Measurements from ENCODE around the gene FAM20A.

FAM20A gene

GRCh38 chr17:68509141-68510057 lies 91.8 kb downstream of the FAM20A start:
- TF ChIP-seq CTCF (IDR thresholded peaks at IDR 0.05; ENCODE audit: borderline replicate concordance, control extremely low read depth, extremely low read depth, insufficient read depth, missing control alignments) = no peak
- DNase-seq (ENCODE audit: low spot score) = no peak
- in situ Hi-C loops (cut with MboI; ENCODE audit: low sequenced_read_pairs, unreplicated experiment) = no loop called here

- no peak for TF ChIP-seq CTCF (IDR thresholded peaks at IDR 0.05; ENCODE audit: borderline replicate concordance, control extremely low read depth, extremely low read depth, insufficient read depth, missing control alignments)
- in situ Hi-C loops (cut with MboI; ENCODE audit: low sequenced_read_pairs, unreplicated experiment) = no loop called here
Observed at GRCh38 chr17:68507576-68507975, 93.6 kb downstream of the FAM20A start.

GRCh38 chr17:68505951-68506350 lies 95.2 kb downstream of the FAM20A start:
- in situ Hi-C loops (cut with MboI; ENCODE audit: low sequenced_read_pairs, unreplicated experiment) = no loop called here
- TF ChIP-seq CTCF (IDR thresholded peaks at IDR 0.05; ENCODE audit: borderline replicate concordance, control extremely low read depth, extremely low read depth, insufficient read depth, missing control alignments) = no peak
- no peak for DNase-seq (ENCODE audit: low spot score)

More at GRCh38 chr17:68507576-68507975, 93.6 kb downstream of the FAM20A start:
- DNase-seq (ENCODE audit: low spot score) = no peak

- in situ Hi-C loops (cut with MboI; ENCODE audit: low sequenced_read_pairs, unreplicated experiment) = no loop called here
- DNase-seq (ENCODE audit: low spot score) = no peak
- no peak for TF ChIP-seq CTCF (IDR thresholded peaks at IDR 0.05; ENCODE audit: borderline replicate concordance, control extremely low read depth, extremely low read depth, insufficient read depth, missing control alignments)
Observed at GRCh38 chr17:68501074-68501473, 100.1 kb downstream of the FAM20A start.

- DNase-seq (ENCODE audit: low spot score) = no peak
- no peak for TF ChIP-seq CTCF (IDR thresholded peaks at IDR 0.05; ENCODE audit: borderline replicate concordance, control extremely low read depth, extremely low read depth, insufficient read depth, missing control alignments)
- in situ Hi-C loops (cut with MboI; ENCODE audit: low sequenced_read_pairs, unreplicated experiment) = no loop called here
Observed at GRCh38 chr17:68499587-68499986, 101.6 kb downstream of the FAM20A start.

- TF ChIP-seq CTCF (IDR thresholded peaks at IDR 0.05; ENCODE audit: borderline replicate concordance, control extremely low read depth, extremely low read depth, insufficient read depth, missing control alignments) = no peak
- in situ Hi-C loops (cut with MboI; ENCODE audit: low sequenced_read_pairs, unreplicated experiment) = no loop called here
- no peak for DNase-seq (ENCODE audit: low spot score)
Observed at GRCh38 chr17:68498479-68499326, 102.5 kb downstream of the FAM20A start.
